Femur (tissue), 1 donor: ENCODE results near the gene NOP53.
"Not testable (repeated sequence)": the region's sequence is repeated elsewhere in the genome, so short reads cannot be mapped to it uniquely, and the experiment has no call there.

Experiments
- DNase-seq: peaks from one replicate; pipeline ENCODE4 v3.0.0-alpha.2; 2017

NOP53 gene

DNA sequence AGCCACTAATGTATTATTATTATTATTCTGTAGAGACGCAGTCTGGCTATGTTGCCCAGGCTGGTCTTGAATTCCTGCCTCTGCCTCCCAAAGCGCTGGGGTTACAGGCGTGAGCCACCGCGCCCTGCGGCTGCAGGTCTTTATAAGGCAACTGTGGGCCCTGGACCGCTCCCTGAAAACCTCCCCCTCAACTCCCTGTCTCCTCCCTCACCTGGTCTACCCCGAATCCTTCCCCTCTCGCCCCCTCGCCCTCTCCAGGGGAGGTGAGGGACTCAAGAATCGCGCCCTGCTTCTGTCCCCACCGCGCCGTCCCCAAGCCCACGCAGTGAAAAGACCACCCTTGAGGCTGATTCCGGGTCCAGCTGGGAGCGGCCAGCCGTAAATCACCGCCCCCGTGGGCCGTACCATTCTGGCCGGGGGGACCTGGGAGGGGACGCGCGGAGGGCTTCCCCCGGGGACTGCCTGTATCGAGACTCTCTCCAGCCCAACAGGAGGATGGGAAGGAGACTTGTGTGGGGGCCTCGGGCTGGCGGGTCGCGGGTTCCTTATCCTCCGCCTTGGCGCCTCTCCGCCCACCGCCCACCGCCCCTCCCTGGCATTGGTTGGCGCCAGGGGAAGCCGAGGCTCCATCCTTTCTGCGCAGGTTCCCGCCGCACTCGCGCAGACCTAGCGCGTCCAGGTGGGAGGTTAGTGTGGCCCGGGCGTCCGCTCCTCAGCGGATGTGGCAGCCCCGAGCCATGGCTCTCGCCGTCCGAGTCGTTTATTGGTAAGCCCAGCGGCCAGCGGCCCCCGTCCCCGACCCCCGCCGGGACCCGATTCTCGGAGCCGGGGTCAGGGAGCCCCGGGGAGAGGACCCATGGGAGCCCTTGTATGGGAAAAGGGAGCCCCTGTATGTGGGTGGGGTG, 33.0 kb downstream of the NOP53 start, which contains the start of gene SELENOW:
TSS of gene SELENOW (plus strand) at position 655 of the 905 bp plus-strand sequence. CDS start at position 738, 83 bp downstream.
- peak; percentile 82 for DNase-seq

DNA sequence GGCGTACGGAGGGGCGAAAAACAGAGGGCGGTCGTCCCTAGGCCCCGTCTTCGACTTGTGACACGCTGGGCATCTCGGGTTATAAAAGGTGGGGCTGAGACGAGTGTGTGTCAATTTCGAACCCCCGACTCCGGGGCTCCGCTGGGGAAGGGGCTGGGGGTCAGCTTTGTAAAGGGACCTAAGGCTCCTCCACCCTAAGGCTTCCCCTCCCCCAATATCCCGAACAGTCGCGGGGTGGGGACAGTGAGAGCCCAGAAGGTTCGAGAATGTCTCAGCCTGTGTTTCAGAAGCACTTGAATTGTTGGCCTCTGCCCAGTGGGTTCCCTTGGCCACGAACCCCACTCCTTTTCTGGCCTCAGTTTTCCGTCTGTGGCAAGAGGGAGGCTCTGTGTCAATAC, 33.6 kb downstream of the NOP53 start:
- DNase-seq = no peak

DNA sequence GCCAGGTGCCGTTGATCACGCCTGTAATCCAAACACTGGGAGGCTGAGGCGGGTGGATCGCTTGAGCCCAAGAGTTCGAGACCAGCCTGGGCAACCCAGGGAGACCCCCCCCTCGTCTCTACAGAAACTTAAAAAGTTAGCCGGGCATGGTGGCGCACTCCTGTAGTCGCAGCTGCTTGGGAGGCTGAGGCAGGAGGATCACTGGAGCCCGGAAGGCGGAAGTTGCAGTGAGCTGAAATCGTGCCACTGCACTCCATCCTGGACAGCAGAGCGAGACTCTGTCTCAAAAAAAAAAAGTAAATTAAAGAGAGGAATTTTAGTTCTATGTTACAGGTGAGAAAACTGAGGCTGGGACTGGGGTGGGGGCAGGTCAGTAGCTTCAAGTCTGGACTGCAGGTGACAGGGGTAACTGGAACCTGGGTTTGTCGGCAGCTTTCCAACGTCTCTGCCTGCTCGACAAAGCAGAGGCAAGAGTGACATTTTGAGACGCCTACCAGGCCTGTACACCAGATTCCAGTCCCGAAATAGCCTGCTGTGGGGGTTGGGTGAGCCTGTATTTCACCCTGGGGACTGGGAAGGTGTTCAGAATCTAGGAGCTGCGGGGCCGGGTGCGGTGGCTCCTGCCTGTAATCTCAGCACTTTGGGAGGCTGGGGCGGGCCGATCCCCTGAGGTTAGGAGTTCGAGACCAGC, 34.3 kb downstream of the NOP53 start:
- DNase-seq = peak; percentile 62

DNA sequence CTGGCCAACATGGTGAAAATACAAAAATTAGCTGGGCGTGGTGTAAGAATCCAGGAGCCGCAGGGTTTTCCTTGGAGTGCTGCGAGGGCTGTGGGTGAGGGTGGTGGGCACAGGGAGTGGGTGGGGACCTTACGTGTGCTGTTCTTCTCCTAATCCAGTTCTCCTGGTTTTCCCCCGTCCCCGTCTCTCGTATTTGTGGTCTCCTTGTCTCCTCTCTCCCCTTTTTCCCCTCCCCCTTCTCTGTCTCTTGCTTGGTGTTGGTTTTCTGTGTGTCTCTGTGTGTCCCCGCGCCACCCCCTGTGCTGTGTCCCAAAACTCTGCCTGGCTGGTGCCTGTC, 34.8 kb downstream of the NOP53 start:
- DNase-seq = no peak

DNA sequence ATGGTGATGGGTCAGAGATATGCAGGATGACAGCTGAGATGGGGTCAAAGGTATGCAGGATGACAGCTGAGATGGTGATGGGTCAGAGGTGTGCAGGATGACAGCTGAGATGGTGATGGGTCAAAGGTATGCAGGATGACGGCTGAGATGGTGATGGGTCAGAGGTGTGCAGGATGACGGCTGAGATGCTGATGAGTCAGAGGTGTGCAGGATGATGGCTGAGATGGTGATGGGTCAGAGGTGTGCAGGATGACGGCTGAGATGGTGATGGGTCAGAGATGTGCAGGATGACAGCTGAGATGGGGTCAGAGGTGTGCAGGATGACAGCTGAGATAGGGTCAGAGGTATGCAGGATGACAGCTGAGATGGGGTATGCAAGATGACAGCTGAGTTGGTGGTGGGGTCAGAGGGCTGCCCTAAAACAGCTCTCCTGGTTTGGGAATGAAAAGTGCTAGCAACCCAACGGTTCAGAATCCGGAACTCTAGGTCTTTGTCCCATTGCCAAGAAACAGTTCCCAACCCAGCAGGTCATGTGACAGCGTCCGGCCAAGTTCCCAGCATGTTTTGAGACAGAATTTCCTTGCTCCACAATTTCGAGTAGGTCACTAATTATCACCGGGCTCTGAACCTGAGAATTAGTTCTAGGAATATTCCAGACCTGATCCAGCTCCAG, 36.4 kb downstream of the NOP53 start:
- no peak for DNase-seq

DNA sequence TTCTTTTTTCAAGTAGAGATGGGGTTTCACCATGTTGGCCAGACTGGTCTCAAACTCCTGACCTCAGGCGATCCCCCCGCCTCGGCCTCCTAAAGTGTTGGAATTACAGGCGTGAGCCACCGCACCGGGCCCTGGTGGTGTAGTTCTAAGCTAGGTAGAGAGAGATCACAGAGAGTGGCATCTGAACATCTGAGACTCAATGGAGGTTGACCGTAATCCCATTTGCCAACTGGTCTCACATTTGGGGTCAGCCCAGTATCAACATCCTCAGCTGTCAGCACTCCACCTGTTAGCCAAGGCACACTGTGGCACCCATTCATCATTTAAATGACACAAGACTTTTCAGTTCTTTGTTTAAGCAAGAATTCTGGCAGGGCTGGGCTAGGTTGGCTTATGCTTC, 41.2 kb downstream of the NOP53 start:
- peak; percentile 55 for DNase-seq

DNA sequence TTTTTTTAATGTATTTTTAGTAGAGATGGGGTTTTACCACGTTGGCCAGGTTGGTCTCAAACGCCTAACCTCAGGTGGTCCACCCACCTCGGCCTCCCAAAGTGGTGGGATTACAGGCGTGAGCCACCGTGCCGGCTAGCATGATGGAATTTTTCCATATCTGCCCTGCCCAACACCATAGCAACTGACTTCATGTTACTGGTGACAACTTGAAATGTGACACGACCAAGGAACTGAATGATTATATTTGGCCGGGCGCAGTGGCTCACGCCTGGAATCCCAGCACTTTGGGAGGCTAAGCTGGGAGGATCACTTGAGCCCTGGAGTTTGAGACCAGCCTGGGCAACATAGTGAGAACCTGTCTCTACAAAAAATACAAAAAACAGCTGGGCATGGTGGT, 42.0 kb downstream of the NOP53 start:
- DNase-seq = not testable (repeated sequence)

DNA sequence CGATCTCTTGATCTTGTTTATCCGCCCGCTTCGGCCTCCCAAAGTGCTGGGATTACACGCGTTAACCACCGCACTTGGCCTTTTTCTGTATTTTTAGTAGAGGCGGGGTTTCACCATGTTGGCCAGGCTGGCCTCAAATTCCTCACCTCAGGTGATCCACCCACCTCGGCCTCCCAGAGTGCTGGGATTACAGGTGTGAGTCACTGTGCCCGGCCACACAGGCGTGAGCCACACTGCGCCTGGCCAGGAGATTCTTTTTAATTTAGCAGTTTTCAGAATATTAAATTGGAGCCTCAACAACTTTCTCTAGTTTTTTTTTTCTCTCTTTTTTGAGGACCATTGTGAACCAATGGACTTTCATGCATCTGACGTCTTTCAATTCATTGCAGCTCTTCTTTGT, 44.5 kb downstream of the NOP53 start:
- DNase-seq = not testable (repeated sequence)

DNA sequence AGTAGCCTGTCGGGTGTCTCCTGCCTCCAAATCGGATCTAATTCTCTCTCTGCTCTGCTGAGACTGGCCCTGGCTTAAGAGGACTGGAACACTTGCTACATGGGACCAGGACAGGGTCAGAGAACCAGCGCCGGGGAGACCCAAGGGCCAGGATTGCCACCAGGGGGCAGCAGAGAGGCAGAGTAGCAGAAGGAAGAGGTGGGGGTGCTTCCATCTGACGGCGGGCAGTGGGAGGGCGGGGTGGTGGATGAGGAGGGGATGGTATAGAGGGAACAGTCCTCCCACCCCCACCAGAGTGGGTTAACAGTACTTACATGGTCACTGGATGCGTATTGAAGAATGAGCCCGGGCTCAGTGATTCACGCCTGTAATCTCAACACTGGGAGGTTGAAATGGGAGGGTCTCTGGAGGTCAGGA, 45.1 kb downstream of the NOP53 start:
- peak; percentile 77 for DNase-seq

DNA sequence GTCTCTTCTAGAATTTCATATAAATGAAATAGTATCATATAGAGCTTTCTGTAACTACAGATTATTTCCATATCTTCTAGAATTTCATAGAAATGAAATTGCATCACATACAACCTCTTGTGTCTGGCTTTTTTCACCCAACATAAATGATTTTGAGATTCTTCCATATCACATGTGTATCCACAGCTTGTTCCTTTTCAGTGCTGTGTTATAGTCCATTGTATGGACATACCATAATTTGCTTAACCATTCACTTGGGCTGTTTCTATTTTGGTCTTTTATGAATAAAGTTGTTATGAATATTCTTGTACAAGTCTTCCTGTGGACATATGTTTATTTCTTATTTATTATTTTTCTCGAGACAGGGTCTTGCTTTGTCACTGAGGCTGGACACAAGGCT, 47.3 kb downstream of the NOP53 start:
- no peak for DNase-seq

DNA sequence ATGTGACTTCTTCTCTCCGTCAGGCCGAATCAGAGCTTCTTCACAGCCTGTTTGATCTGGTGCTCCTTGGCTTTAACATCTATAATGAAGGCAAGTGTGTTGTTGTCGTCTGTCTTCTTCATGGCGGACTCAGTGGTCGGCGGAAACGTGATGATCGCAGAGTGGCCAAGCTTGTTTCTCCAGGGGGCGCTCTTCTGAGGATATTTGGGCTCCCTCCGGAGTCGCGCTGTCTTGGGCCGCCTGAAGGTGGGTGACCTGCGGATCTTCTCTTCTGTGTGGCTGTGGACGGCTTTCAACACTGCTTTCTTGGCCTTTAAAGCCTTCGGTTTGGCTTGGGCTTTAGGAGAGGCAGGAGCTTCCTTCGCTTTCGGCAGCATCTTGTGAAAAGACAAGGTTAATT, 49.2 kb downstream of the NOP53 start:
- DNase-seq = no peak

DNA sequence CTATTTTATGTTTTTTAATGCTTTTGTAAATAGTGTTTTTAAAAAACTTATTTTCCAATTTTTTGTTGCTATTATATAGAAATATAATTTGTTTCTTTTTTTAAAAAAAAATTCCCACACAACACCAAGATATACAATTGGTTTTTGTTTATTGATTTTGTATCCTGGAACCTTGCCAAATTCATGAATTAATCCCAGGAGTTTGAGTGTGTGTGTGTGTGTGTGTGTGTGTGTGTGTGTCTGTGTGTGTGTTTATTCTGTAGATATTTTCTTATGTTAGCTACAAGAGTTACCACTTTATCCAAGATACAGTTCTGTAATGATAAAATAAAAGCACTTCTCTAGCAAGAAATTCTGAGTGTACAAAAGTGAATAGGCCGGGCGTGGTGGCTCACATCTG, 51.4 kb downstream of the NOP53 start:
- no peak for DNase-seq

DNA sequence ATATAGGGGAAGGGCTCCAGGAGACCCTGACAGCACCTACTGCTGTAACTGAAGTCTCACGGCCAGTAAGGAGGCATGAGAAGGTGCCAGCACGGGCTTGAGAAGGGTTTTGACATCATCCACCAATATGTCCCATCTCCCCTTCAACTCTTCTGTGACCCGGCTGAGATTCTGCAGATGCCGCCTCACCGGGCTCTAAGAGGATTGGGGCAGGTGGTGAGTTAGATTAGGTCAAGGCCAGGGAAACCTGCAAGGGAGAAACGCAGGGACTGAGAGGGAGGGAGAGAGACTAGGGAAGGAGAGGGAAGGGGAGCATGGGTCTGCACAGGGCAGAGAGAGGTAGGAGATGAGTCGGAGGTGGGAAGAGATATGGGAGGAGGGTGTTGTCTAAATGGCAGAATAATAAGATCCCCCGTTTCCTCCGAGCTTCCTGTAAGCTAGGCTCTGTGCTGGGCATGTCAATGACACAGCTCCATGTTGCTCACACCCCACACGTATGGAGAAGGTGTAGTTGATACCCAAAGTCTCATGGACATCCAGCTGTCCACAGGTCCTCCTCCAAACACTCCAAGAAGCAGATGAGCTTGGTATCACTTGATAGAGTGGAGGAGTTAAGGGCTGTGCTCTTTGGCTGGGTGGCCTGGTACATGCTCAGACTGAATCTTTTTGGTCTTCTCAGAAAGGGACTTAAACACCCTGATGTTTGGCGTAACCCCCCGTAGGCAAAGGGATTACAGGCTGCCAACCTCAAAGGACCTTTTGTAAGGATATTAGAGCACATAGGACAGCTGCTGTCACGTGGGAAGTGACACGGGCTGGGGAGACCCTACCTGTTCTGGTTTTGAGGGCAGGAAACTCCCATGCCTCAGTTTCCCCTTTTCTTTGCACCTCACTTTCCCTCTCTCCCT, 52.9 kb downstream of the NOP53 start:
- DNase-seq = no peak

DNA sequence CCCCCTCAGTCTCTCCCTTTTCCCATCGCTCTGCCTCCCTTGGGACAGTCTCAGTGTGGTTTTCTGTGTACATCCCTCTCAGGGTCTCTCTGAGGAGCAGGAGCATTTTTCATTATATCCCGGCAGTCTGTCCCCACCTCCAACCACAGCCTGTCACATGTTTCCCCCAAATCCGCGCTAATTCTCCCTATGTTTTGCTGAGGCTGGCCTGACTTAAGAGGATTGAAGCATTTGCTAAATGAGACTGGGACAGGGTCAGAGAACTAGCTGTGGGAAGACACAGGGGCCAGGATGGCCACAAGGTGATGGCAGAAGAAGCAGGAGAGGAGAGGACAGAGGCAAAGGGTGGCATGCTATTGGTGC, 53.5 kb downstream of the NOP53 start:
- no peak for DNase-seq

DNA sequence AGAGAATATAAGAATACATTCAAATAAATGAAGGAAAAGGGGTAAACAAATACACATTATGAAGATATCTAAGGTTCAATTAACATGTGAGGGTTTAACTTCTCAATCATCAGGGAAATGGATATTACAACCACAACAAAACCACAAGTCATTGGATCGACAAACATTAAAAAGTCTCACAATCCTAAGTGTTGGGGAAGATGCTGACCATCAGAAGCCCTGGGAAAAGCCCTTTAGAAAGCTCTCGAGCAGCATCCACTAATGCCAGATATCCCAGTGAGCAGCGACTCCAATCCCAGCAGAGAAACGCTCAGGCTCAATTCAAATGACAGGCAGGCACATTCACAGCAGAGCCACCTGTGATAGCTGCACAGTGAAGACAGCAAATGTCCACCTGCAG, 55.9 kb downstream of the NOP53 start:
- no peak for DNase-seq

DNA sequence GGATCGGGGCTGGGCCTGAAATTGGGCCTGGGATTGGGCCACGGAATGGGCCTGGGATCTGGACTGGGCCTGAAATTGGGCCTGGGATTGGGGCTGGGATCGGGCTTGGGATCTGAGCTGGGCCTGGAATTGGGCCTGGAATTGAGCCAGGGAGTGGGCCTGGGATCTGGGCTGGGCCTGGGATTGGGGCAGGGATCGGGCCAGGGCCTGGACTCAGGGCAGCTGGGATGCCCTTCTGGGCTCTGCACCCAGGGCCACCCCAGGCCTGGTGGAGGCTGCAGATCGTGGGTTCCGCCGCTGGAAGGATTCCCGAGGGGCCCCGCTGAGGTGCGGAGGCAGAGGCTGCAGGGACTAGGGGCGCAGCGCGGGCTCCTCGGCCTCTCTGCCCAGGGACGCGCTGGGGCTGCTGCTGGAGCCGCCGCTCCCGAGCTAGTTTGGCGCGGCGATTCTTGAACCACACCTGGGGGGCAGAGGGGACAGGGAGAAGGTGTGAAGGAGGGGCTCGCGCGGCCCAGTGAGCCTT, 57.2 kb downstream of the NOP53 start:
- DNase-seq = no peak

DNA sequence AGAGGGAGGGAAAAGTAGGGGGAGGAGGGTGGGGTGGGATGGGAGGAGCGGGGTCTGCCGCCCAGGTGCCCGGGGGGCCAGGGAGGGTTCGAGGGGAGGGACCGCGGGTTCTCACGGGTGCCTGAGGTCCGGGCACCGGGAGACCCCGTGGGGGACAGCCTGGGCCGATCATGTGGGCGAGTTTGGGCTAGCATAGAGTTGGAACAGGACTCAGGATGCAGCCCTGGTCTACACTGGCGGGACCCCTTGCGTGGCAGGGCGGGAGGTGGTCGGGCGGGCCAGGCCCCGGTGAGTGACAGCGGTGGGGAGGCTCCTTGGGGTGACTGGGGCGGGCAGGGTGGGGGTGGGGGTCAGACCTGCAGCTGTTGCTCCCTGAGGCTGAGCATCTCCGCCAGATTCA, 57.8 kb downstream of the NOP53 start:
- not testable (repeated sequence) for DNase-seq

DNA sequence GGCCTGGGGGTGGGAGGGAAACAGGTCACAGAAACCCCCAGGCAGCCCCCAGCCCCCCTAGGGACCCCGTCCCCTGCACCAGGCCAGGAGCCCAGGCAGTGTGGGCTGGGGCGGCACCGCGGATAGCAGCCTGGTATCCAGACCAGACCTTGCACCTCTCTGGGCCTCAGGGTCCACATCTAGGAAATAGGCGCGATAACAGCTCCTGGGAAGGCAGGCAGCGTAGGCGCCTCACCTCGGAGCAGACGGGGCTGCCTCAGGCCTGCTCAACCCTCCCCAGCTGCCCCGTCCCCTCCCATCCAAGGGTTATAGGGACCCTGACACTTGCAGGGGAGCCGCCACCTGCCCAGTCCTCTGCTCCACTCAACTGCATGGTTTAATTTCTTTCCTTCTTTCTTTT, 58.3 kb downstream of the NOP53 start:
- not testable (repeated sequence) for DNase-seq

DNA sequence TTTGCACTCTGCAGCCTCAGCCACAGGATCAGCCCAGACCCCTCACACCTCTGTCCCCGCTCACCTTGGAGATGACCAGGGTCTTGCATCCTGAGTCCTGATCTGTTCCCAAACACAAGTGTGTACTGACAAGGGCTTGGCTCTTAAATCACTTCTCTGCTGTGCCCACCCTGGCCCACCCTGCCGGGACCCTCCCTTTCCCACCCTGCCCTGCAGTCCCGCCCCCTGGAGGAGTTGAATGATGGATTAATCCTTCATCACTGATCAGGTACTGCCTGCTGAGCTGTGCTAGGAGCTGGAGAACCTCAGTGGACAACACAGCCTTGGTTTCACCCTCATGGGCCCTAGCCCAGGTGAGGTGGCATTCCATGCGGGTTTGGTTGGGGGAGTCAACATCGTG, 59.1 kb downstream of the NOP53 start, which contains the start of gene TPRX1:
TSS of gene TPRX1 (minus strand) at position 101 of the 400 bp plus-strand sequence. CDS start at position 89, 12 bp downstream.
- DNase-seq = not testable (repeated sequence)

DNA sequence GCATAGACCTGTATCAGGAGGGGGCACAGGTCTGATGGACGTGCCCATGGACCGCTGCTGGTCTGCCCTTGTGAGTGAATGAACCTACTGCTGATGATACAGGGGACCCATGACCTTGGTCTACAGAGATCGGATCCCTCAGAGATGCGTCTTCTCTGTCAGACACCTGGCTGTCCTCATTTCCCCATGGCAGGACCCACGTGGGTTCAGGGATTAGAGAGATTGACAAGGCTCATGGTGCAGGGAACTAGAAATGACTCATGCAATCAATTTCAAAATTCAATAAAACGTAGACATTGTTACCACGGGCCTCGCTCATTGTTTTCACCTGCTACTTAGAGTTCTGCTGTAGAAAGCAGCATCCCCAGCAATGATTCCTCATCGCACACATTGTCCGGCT, 60.0 kb downstream of the NOP53 start:
- no peak for DNase-seq

DNA sequence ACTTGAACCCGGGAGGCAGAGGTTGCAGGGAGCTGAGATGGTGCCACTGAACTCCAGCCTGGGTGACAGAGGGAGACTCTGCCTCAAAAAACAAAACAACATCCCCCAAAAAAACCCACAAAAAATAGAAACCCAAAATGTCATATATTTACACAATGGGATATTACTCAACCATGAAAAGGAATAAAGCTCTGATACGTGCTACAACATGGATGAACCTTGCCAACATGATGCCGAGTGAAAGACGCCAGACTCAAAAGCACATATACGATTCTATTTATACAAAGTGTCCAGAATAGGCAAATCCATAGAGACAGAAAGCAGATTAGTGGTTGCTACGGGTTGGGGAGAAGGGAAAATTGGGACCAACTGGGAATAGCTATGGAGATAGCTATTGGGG, 61.1 kb downstream of the NOP53 start:
- no peak for DNase-seq
